Neutrophil (primary cell): ENCODE data around the gene TFEC.
A peak's percentile ranks its signal among the peaks of the same experiment; 100 is the strongest.

ENCODE experiments used
- H3K27ac ChIP-seq: fragments of 200-600 bp; sonication (generic); 2 replicates; pipeline ENCODE4 v1.5.1; 2016; ENCODE audit warnings: mild to moderate bottlenecking, moderate library complexity
- H3K27me3 ChIP-seq: fragments of 200-600 bp; sonication (generic); 2 replicates; pipeline ENCODE4 v1.6.0; 2016; ENCODE audit warnings: mild to moderate bottlenecking
- H3K36me3 ChIP-seq: fragments of 200-600 bp; sonication (generic); 2 replicates; pipeline ENCODE4 v1.5.1; 2017
- H3K4me1 ChIP-seq, 2 experiments: fragments of 200-600 bp in 1 of 2; sonication (generic) in 1 of 2; 1 replicate in 1 of 2; 2 replicates in 1 of 2; pipeline versions ENCODE4 v1.5.1 to v1.6.1; 2013 to 2016; ENCODE audit warnings: low read depth in 1 of 2, low read length in 1 of 2, mild to moderate bottlenecking in 1 of 2, moderate library complexity in 1 of 2; ENCODE audit not compliant: control insufficient read depth in 1 of 2, insufficient read depth in 1 of 2
- H3K4me3 ChIP-seq, 2 experiments: fragments of 200-600 bp in 1 of 2; sonication (generic) in 1 of 2; 1 replicate in 1 of 2; 2 replicates in 1 of 2; pipeline ENCODE4 v1.5.1; 2013 to 2016; ENCODE audit warnings: low read depth in 1 of 2, low read length in 1 of 2, mild to moderate bottlenecking in 1 of 2, moderate library complexity in 1 of 2
- H3K9me3 ChIP-seq: fragments of 200-600 bp; sonication (generic); 2 replicates; pipeline ENCODE4 v1.5.1; 2016
- CTCF ChIP-seq: fragments of 200-600 bp; sonication (generic); IDR thresholded peaks from 2 replicates; pipeline ENCODE4 v1.5.1; 2016; ENCODE audit warnings: antibody characterized with exemption

TFEC gene

DNA sequence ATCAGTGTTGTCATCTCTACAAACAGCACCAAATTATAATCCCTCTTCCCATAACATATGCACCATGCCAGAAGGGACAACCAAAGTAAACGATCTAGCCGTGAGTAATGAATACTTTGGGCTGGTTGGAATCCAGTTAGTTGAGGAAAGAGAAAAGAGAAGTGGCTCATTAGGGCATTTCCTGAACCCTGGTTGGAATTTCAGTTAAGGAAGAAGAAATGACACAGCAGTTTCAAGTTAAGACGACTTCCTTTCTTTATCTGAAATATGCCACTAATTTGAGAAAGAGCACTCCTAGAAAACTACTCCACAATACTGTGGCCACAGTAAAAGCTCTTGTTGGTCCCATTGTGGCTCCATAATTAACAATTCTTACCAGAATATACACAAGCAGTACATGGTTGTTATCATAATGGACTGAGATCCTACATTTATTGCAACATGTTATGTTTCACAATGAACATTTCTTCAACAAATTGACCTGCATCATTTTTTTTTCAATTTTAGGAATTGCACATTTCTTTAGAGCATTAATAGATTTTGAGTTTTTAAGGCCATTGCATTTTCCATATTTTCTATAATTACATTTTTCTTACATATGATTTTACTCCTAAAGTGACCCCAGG is at the start of gene TFEC:
TSS of gene TFEC (minus strand) at position 113 of the 626 bp plus-strand sequence. CDS start 46,322 bp downstream, outside the sequence.
- no peak for TF ChIP-seq CTCF
- Histone ChIP-seq H3K27ac (peak within 1 kb of the TSS; percentile 79), H3K9me3 (no peaks in the 10 kb centered on the region), H3K27me3 (no peaks in the 10 kb centered on the region), H3K36me3 (no peaks in the 10 kb centered on the region), H3K4me3 (peak within 1 kb of the TSS; percentile 38 to 42), H3K4me1 (peaks cover 44 to 53% of the 10 kb centered on the region in 2 experiments)

- no peaks in the 10 kb centered on the region for H3K36me3 ChIP-seq
- no peaks in the 10 kb centered on the region for H3K4me1 ChIP-seq
- no peaks in the 10 kb centered on the region for H3K9me3 ChIP-seq
- no peaks in the 10 kb centered on the region for H3K27me3 ChIP-seq
- H3K4me3 ChIP-seq = no peak overlapping the region
- no peak for TF ChIP-seq CTCF
- no peak overlapping the region for H3K27ac ChIP-seq
Observed at GRCh38 chr7:116075351-116076145, 45.0 kb upstream of the TFEC start.

GRCh38 chr7:116071629-116072028 is 41.1 kb upstream of the TFEC start:
- Histone ChIP-seq H3K27me3 (no peaks in the 10 kb centered on the region), H3K9me3 (no peaks in the 10 kb centered on the region), H3K36me3 (no peaks in the 10 kb centered on the region), H3K4me1 (no peaks in the 10 kb centered on the region), H3K27ac (no peak overlapping the region), H3K4me3 (no peak overlapping the region)
- TF ChIP-seq CTCF = no peak

GRCh38 chr7:116064179-116064578 is 33.6 kb upstream of the TFEC start:
- TF ChIP-seq CTCF = no peak
- no peaks in the 10 kb centered on the region for H3K9me3 ChIP-seq

DNA sequence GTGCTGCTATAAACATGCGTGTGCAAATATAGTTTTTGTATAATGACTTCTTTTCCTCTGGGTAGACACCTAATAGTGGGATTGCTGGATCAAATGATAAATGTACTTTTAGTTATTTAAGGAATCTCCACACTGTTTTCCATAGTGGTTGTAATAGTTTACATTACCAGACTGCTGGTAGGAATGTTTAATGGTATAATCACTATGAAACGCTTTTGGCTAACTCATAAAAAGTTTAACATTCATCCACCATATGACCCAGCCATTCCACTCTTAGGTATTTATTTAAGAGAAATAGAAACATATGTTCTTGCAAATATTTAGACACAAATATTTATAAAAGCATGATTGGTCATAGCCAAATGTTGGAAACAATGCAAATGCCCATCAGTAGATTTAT is 32.1 kb upstream of the TFEC start:
- Histone ChIP-seq H3K36me3 (no peaks in the 10 kb centered on the region), H3K4me1 (no peaks in the 10 kb centered on the region), H3K9me3 (no peaks in the 10 kb centered on the region), H3K4me3 (no peak overlapping the region), H3K27ac (no peak overlapping the region), H3K27me3 (no peaks in the 10 kb centered on the region)
- no peak for TF ChIP-seq CTCF

More at GRCh38 chr7:116064179-116064578, 33.6 kb upstream of the TFEC start:
- no peaks in the 10 kb centered on the region for H3K4me1 ChIP-seq
- no peaks in the 10 kb centered on the region for H3K27me3 ChIP-seq
- H3K27ac ChIP-seq = no peak overlapping the region
- no peaks in the 10 kb centered on the region for H3K36me3 ChIP-seq
- no peak overlapping the region for H3K4me3 ChIP-seq
